PFSK-1 (cell line): ENCODE measurements around the gene NUP214.

Experiments used
- FOXP2 ChIP-seq: optimal IDR thresholded peaks from 2 replicates; pipeline ENCODE3; 2011; ENCODE audit warnings: borderline replicate concordance, control low read depth, inconsistent platforms; ENCODE audit not compliant: insufficient read depth; ENCODE audit errors: extremely low read length, extremely low read depth
- POLR2AphosphoS5 ChIP-seq: IDR thresholded peaks from 2 replicates; pipeline ENCODE4 v1.6.1; 2012; ENCODE audit warnings: low read depth, mild to moderate bottlenecking, control low read depth, low read length, moderate library complexity
- SIN3A ChIP-seq: IDR thresholded peaks from 2 replicates; pipeline ENCODE4 v1.6.1; 2012; ENCODE audit warnings: mild to moderate bottlenecking, low read length, moderate library complexity, borderline replicate concordance; ENCODE audit not compliant: insufficient read depth
- TAF1 ChIP-seq: IDR thresholded peaks from 2 replicates; pipeline ENCODE4 v1.6.1; 2012; ENCODE audit warnings: low read length, control low read depth, borderline replicate concordance; ENCODE audit not compliant: insufficient read depth
- TF ChIP-seq, protein P1 (sequence below), 2 experiments: IDR thresholded peaks; 2 replicates each; pipeline versions ENCODE4 v1.6.1 to v1.8.0; 2011 to 2012; ENCODE audit warnings: low read depth in 2 of 2, low read length in 2 of 2, control low read depth in 1 of 2, inconsistent platforms in 1 of 2, mild to moderate bottlenecking in 1 of 2, moderate library complexity in 1 of 2; ENCODE audit not compliant: insufficient read depth in 1 of 2

NUP214 gene

DNA sequence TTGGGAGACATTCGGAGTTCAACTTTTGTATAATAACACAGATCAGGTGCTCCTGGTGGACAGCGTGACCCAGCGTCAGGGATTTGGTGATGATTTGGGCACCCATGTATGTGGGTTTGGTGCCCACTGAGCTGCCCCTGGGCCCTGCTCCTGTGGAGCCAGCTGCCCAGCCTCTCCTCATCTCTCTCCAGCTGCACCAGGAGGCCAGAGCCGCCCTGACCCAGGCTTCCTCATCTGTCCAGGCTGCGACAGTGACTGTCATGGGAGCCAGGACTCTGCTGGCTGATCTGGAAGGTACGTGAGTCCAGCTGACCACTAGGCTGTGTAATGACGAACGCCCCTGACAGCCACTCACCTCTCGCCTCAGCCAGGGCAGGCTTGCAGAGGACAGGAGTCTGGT, 43.5 kb upstream of the NUP214 start:
- no peak for TF ChIP-seq SIN3A
- no peak for TF ChIP-seq POLR2AphosphoS5
- TF ChIP-seq TAF1: no peak
- no peak for TF ChIP-seq FOXP2
- TF ChIP-seq, protein P1, sequence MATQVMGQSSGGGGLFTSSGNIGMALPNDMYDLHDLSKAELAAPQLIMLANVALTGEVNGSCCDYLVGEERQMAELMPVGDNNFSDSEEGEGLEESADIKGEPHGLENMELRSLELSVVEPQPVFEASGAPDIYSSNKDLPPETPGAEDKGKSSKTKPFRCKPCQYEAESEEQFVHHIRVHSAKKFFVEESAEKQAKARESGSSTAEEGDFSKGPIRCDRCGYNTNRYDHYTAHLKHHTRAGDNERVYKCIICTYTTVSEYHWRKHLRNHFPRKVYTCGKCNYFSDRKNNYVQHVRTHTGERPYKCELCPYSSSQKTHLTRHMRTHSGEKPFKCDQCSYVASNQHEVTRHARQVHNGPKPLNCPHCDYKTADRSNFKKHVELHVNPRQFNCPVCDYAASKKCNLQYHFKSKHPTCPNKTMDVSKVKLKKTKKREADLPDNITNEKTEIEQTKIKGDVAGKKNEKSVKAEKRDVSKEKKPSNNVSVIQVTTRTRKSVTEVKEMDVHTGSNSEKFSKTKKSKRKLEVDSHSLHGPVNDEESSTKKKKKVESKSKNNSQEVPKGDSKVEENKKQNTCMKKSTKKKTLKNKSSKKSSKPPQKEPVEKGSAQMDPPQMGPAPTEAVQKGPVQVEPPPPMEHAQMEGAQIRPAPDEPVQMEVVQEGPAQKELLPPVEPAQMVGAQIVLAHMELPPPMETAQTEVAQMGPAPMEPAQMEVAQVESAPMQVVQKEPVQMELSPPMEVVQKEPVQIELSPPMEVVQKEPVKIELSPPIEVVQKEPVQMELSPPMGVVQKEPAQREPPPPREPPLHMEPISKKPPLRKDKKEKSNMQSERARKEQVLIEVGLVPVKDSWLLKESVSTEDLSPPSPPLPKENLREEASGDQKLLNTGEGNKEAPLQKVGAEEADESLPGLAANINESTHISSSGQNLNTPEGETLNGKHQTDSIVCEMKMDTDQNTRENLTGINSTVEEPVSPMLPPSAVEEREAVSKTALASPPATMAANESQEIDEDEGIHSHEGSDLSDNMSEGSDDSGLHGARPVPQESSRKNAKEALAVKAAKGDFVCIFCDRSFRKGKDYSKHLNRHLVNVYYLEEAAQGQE (IDR thresholded peaks at IDR 0.05; ENCODE audit: insufficient read depth in 1 of 2, low read depth in 2 of 2, low read length in 2 of 2): no peak

DNA sequence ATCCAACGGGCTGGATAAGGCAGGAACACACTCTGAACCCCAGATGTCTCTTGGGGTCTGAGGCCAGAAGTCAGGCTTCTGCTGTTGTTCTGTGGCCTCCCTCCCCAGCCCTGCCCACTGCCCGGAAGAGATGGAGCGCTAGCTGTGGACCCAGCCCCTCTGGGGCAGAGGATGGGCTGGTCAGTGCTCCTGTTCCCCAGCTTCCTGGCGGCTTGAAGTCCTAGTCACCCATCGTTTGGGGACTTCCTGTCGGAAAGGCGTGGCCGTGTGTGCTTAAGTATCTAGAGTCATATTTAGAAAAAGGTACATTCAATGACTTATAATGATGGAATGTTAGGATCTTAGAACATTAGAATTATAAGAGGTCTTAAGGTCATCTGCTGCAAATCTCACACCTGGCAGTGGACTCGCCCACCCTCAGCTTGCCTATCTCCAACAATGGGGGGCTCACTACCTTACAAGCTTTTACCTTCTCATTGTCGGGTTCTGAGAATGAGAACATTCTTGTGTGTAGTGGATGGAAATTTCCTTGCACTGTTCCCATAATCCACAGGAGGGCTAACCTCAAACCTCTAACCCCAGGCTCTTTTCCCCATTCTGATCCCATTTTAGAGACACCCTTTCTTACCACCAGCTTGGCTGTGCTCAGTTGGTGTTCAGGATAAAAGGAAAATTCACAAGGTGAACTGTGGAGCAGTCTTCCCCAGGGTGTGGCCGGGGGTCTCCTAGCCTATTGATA, 42.4 kb upstream of the NUP214 start:
- TF ChIP-seq, protein P1 (IDR thresholded peaks at IDR 0.05; ENCODE audit: insufficient read depth in 1 of 2, low read depth in 2 of 2, low read length in 2 of 2): no peak
- TF ChIP-seq SIN3A: no peak
- TF ChIP-seq FOXP2: no peak

DNA sequence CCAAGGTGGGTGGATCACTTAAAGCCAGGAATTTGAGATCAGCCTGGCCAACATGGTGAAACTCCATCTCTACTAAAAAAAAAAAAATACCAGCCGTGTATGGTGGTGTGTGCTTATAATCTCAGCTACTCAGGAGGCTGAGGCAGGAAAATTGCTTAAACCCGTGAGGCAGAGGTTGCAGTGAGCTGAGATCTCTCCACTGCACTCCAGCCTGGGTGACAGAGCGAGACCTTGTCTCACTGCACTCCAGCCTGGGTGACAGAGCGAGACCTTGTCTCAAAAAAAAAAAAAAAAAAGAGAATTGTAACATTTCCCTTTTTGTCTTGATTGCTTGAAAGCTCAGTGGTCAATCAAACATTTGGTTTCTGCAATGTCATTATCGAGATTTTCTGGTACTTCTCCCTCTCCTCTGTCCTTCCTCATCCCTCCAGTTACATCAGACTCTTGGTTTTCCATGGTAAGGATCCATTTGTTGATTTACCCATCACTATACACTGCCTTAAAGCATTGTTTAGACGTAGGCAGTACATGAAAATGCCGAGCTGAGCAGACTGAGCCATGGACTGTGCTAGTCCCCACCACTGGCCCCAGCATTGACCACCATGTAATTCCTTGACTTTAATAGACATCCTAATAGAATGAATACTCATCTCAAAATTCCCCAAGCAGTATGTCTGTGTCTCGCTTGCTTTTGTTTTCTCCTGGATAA, 40.6 kb upstream of the NUP214 start:
- TF ChIP-seq SIN3A (no peak), TAF1 (no peak), POLR2AphosphoS5 (no peak), FOXP2 (no peak)
- TF ChIP-seq, protein P1 (IDR thresholded peaks at IDR 0.05; ENCODE audit: insufficient read depth in 1 of 2, low read depth in 2 of 2, low read length in 2 of 2): no peak

DNA sequence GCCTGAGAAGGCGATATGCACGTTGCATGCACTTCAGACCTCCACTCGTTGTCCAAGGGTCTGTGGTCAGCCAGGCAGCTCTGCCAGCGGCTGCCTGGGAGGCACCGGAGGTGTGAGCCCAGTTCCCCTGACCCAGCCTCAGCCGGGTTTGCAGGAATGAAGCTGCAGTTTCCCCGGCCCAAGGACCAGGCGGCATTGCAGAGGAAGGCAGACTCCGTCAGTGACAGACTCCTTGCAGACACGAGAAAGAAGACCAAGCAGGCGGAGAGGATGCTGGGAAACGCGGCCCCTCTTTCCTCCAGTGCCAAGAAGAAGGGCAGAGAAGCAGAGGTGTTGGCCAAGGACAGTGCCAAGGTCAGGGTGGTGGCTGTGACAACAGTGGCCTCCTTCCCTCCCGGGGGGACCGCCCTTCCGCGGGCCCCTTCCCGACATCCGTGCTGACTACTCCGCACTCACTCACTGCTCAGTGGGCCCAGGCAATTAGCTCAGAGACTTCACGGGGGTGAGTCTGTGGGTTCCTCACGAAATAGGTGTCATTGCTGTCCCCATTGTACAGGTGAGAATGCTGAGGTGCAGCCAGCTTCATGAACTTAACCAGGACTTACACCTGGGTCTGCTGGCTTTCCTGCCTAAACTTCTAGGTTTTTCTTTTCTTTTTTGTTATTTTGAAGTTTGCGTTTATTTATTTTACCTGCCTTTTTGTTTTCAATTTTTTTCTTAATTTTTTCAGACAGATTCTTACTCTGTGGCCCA, 39.8 kb upstream of the NUP214 start:
- TF ChIP-seq POLR2AphosphoS5: no peak

DNA sequence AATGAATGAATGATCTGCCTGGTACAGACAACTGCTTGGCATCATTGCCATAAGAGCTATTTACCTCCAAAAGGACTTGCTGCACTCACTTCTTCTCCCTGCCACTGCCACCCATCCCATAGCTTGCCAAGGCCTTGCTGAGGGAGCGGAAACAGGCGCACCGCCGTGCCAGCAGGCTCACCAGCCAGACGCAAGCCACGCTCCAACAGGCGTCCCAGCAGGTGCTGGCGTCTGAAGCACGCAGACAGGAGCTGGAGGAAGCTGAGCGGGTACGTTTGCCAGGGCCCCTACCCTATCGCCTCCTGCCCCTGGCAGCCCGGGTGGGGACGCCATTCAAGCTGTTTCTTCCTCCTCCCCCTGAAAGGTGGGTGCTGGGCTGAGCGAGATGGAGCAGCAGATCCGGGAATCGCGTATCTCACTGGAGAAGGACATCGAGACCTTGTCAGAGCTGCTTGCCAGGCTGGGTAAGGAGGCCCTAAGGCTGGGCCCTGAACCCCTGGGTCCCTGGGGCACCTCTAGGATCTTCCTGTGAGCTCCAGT, 38.0 kb upstream of the NUP214 start:
- TF ChIP-seq, protein P1 (IDR thresholded peaks at IDR 0.05; ENCODE audit: insufficient read depth in 1 of 2, low read depth in 2 of 2, low read length in 2 of 2): no peak
- no peak for TF ChIP-seq FOXP2
- TF ChIP-seq TAF1: no peak
- no peak for TF ChIP-seq SIN3A
- TF ChIP-seq POLR2AphosphoS5: no peak
